ENCODE results near the gene STPG1.

The STPG1 gene

DNA sequence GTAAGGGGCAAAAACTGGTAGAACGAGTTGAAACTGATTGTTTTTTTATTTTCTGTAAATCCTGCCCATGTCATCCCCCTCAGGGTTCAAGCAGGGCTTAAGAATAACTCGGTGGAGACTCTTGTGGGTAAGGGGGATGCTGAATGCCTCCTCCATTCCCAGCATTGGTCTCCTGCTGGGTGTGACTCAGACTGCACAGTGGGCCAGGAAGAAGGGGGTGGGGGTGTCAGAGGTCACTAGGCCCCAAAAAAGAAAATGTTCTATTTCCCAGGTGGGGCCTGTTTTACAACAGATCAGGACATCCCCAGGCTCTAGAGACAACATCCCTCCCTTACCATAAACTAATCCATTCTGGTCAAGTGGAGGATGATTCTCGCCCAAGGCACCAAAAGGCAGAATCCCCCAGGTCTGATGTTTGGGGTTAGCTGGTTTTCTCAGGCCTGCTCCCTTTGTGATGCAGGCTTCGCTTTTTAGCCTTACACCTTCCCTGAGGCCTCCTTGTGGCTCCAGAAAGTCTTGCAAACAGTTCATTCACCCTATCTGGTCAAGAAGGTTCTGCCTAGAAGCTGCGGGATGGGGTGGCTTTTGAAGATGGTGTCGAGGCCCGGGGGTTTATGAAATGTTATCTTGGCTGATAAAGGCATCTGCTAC lies 105.1 kb downstream of the STPG1 start:
- TF ChIP-seq, protein P1, sequence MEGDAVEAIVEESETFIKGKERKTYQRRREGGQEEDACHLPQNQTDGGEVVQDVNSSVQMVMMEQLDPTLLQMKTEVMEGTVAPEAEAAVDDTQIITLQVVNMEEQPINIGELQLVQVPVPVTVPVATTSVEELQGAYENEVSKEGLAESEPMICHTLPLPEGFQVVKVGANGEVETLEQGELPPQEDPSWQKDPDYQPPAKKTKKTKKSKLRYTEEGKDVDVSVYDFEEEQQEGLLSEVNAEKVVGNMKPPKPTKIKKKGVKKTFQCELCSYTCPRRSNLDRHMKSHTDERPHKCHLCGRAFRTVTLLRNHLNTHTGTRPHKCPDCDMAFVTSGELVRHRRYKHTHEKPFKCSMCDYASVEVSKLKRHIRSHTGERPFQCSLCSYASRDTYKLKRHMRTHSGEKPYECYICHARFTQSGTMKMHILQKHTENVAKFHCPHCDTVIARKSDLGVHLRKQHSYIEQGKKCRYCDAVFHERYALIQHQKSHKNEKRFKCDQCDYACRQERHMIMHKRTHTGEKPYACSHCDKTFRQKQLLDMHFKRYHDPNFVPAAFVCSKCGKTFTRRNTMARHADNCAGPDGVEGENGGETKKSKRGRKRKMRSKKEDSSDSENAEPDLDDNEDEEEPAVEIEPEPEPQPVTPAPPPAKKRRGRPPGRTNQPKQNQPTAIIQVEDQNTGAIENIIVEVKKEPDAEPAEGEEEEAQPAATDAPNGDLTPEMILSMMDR (IDR thresholded peaks at IDR 0.05), result no peak

All from LNCAP (cell line).